Measurements from ENCODE around the gene IL36RN.

- TF ChIP-seq CTCF (IDR thresholded peaks at IDR 0.05) (no peak), POLR2A (IDR thresholded peaks at IDR 0.05) (no peak), EP300 (IDR thresholded peaks at IDR 0.05) (no peak)
These were observed 46.2 kb downstream of the IL36RN start for GRCh38 chr2:113105047-113105785.

Data from ovary (tissue), 3 donors.